Keratinocyte (primary cell): ENCODE measurements around the gene CCDC89. TPM values are rescaled to one million over a fixed set of nuclear protein-coding genes. Genes with fewer than 3 reads are reported as not detected.

Experiments
- DNase-seq: peaks from one replicate; pipeline ENCODE4 v3.0.0-alpha.2; 2011; ENCODE audit warnings: low read depth, missing footprints, low spot score
- FAIRE-seq: peaks from 2 replicates; lab custom pipeline; 2011; peaks lifted over from hg19 to GRCh38; lab: Jason Lieb, UNC
- H2AFZ ChIP-seq: 2 replicates; pipeline ENCODE4 v1.6.0; 2012; ENCODE audit warnings: low read length, control low read depth, inconsistent platforms; ENCODE audit not compliant: control insufficient read depth
- H3K27ac ChIP-seq: 2 replicates; pipeline ENCODE4 v1.5.1; 2011; ENCODE audit warnings: low read length; ENCODE audit not compliant: control insufficient read depth, insufficient read depth
- H3K27me3 ChIP-seq: 3 replicates; pipeline ENCODE4 v1.6.0; 2011; ENCODE audit warnings: low read length; ENCODE audit not compliant: control insufficient read depth, insufficient read depth; ENCODE audit errors: extremely low read depth
- H3K36me3 ChIP-seq, 2 experiments: 2 replicates in 1 of 2; 3 replicates in 1 of 2; pipeline ENCODE4 v1.5.1; 2011; ENCODE audit warnings: low read length in 2 of 2, mild to moderate bottlenecking in 1 of 2; ENCODE audit not compliant: control insufficient read depth in 2 of 2, insufficient read depth in 2 of 2; ENCODE audit errors: extremely low read depth in 1 of 2
- H3K4me1 ChIP-seq: 3 replicates; pipeline ENCODE4 v1.5.1; 2011; ENCODE audit warnings: low read length; ENCODE audit not compliant: control insufficient read depth, insufficient read depth; ENCODE audit errors: extremely low read depth
- H3K4me2 ChIP-seq: 3 replicates; pipeline ENCODE4 v1.6.0; 2011; ENCODE audit warnings: low read depth, low read length; ENCODE audit not compliant: control insufficient read depth, insufficient read depth; ENCODE audit errors: extremely low read depth
- H3K4me3 ChIP-seq, 3 experiments: fragments of 200-600 bp in 1 of 3; sonication (generic) in 1 of 3; 2 replicates in 2 of 3; 3 replicates in 1 of 3; pipeline ENCODE4 v1.5.1; 2011 to 2016; ENCODE audit warnings: low read length in 3 of 3, mild to moderate bottlenecking in 3 of 3, control low read depth in 2 of 3, inconsistent platforms in 1 of 3, low read depth in 1 of 3, mixed read lengths in 1 of 3, mixed run types in 1 of 3, moderate library complexity in 1 of 3; ENCODE audit not compliant: control insufficient read depth in 2 of 3, insufficient read depth in 2 of 3; ENCODE audit errors: extremely low read depth in 1 of 3
- H3K79me2 ChIP-seq: 2 replicates; pipeline ENCODE4 v1.6.0; 2012; ENCODE audit warnings: low read length; ENCODE audit not compliant: control insufficient read depth, insufficient read depth
- H3K9ac ChIP-seq: 3 replicates; pipeline ENCODE4 v1.6.0; 2011; ENCODE audit warnings: low read length; ENCODE audit not compliant: control insufficient read depth, insufficient read depth; ENCODE audit errors: extremely low read depth
- H3K9me1 ChIP-seq: 3 replicates; pipeline ENCODE4 v1.6.0; 2011; ENCODE audit warnings: low read length; ENCODE audit not compliant: control insufficient read depth, insufficient read depth; ENCODE audit errors: extremely low read depth
- H3K9me3 ChIP-seq: 2 replicates; pipeline ENCODE4 v1.5.1; 2012; ENCODE audit warnings: low read depth, low read length; ENCODE audit not compliant: control insufficient read depth
- H4K20me1 ChIP-seq: 3 replicates; pipeline ENCODE4 v1.6.0; 2011; ENCODE audit warnings: low read length; ENCODE audit not compliant: control insufficient read depth, insufficient read depth; ENCODE audit errors: extremely low read depth
- EZH2 ChIP-seq: IDR thresholded peaks from one replicate; pipeline ENCODE4 v1.6.1; 2012; ENCODE audit warnings: inconsistent platforms, mild to moderate bottlenecking, low read length, moderate library complexity
- dilution Hi-C: fragments of 300-500 bp; cut with MboI; formaldehyde crosslinking; loops from one replicate; pipeline ENCODE4 v1.7.0; 2020; ENCODE audit warnings: low sequenced_read_pairs; ENCODE audit not compliant: extremely low pct_ligation_motif_present
- polyA minus RNA-seq, 3 experiments: library from RNA; depleted of rRNA, polyadenylated mRNA; stranded (reverse); fragments of >200 nt; gene quantifications; 1 replicate in 1 of 3; 2 replicates in 1 of 3; 3 replicates in 1 of 3; pipeline ENCODE4 v1.2.3, GENCODE V29; 2011
- polyA plus RNA-seq, 5 experiments: library from polyadenylated mRNA; depleted of rRNA in 3 of 5; stranded (reverse) in 3 of 5; stranded (forward) in 1 of 5; unstranded in 1 of 5; fragments of >200 nt; gene quantifications; 1 replicate in 1 of 5; 2 replicates in 3 of 5; 3 replicates in 1 of 5; pipeline versions ENCODE4 v1.2.1 to v1.2.3, GENCODE V29; 2011 to 2012; ENCODE audit warnings: missing spikeins in 2 of 5, low read depth in 1 of 5, low replicate concordance in 1 of 5
- TF ChIP-seq, protein P1 (sequence below), 3 experiments: IDR thresholded peaks in 1 of 3; conservative IDR thresholded peaks in 1 of 3; optimal IDR thresholded peaks in 1 of 3; 2 replicates in 2 of 3; 3 replicates in 1 of 3; pipeline versions ENCODE3 to v1.5.1; 2011; ENCODE audit warnings: low read length in 3 of 3, mild to moderate bottlenecking in 3 of 3, moderate library complexity in 2 of 3, control low read depth in 1 of 3, inconsistent platforms in 1 of 3; ENCODE audit not compliant: insufficient read depth in 2 of 3; ENCODE audit errors: extremely low read depth in 1 of 3

The CCDC89 gene
- 0.09 to 0.54 TPM (median 0.31 TPM) in 3 replicates for polyA plus RNA-seq
- 0.81 TPM for polyA plus RNA-seq (2011; ENCODE audit: low read depth)
- 0.13 and 0.22 TPM in 2 replicates for polyA plus RNA-seq (2011; cell fraction: cytosol; rRNA removed)
- polyA plus RNA-seq (2011; cell fraction: nucleus; rRNA removed): 0.23 and 0.37 TPM in 2 replicates
- 0.23 and 0.36 TPM in 2 replicates for polyA plus RNA-seq (2012; ENCODE audit: low replicate concordance)
- 0.30 to 0.32 TPM in 2 of 3 replicates, not detected in the other for polyA minus RNA-seq
- not detected for polyA minus RNA-seq (2011; cell fraction: cytosol; rRNA and poly(A)+ RNA removed)
- polyA minus RNA-seq (2011; cell fraction: nucleus; rRNA and poly(A)+ RNA removed): 1.2 TPM in 1 of 2 replicates, not detected in the other

DNA sequence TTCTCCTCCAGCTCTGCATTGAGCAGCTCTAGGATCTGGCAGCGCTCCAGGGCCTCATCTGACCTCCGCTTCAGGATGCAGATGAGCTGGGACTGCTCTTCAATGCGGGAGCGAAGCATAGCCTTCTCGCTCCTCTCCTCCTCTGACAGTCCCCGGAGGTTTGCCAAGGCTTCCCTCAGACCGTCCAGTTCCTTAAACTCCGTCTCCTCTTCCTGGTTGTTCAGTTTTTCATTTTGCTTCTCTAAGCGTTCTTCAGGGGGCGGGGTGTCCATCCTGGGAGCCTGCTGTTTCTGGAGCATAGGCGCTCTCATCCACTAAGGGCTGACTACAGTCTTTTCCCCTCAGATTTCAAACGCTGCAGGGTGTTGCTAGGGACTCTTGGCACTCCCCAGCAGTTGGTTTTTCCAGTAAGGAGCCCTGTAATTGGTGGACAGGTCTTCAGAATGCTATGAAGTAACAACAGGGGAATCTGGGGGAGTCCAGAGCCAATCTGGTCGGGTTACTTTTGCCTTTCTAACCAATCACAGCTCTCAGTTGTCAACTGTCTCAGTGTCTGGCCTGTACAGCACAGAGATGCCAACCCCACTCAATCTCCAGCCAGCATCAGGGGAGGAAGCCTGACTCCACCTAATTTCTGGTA is at the start of gene CCDC89:
CCDC89 (minus strand) TSS at position 376 of the 640 bp plus-strand sequence; CDS start at position 311, 65 bp downstream.
- no peaks in the 10 kb centered on the region for H3K79me2 ChIP-seq
- peak within 1 kb of the TSS; percentile 24 for H3K9ac ChIP-seq
- H3K4me2 ChIP-seq: peak within 1 kb of the TSS; percentile 56
- FAIRE-seq: peak; percentile 17
- DNase-seq: peak; percentile 32
- no peaks in the 10 kb centered on the region for H3K27me3 ChIP-seq
- no peaks in the 10 kb centered on the region for H4K20me1 ChIP-seq
- H3K4me1 ChIP-seq: no peaks in the 10 kb centered on the region
- no peak within 1 kb of the TSS for H3K27ac ChIP-seq
- peak within 1 kb of the TSS; percentile 60 for H2AFZ ChIP-seq
- peak within 1 kb of the TSS; percentile 0 to 52 (median 25) for H3K4me3 ChIP-seq
- dilution Hi-C loops: no loop called here
- H3K9me1 ChIP-seq: no peaks in the 10 kb centered on the region
- no peak for TF ChIP-seq EZH2
- TF ChIP-seq, protein P1, sequence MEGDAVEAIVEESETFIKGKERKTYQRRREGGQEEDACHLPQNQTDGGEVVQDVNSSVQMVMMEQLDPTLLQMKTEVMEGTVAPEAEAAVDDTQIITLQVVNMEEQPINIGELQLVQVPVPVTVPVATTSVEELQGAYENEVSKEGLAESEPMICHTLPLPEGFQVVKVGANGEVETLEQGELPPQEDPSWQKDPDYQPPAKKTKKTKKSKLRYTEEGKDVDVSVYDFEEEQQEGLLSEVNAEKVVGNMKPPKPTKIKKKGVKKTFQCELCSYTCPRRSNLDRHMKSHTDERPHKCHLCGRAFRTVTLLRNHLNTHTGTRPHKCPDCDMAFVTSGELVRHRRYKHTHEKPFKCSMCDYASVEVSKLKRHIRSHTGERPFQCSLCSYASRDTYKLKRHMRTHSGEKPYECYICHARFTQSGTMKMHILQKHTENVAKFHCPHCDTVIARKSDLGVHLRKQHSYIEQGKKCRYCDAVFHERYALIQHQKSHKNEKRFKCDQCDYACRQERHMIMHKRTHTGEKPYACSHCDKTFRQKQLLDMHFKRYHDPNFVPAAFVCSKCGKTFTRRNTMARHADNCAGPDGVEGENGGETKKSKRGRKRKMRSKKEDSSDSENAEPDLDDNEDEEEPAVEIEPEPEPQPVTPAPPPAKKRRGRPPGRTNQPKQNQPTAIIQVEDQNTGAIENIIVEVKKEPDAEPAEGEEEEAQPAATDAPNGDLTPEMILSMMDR (optimal IDR thresholded peaks at IDR 0.05 in 1 of 3, IDR thresholded peaks at IDR 0.05 in 1 of 3, conservative IDR thresholded peaks at IDR 0.05 in 1 of 3; ENCODE audit: extremely low read depth in 1 of 3, insufficient read depth in 2 of 3, low read length in 3 of 3): no peak
- H3K9me3 ChIP-seq: no peaks in the 10 kb centered on the region
- no peaks in the 10 kb centered on the region for H3K36me3 ChIP-seq

DNA sequence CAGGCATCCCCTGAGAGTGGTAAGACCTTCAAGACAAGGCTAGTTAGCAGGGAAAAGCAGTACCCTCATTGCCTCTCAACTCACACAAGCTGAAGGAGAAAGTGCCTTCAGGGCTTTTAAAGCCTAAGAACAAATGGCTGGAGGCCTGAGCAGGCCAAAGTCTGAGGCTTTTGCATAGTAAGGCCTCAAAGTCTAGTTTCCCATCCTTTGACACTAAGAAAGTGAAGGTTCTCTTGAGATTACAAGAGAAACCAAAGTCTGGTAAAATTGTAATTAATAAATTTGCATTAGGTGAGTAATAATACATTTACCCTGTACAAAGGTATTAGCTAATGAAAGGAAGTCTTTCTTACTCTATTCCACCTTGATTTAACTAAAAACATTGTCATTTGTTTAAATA is 47.0 kb upstream of the CCDC89 start:
- Histone ChIP-seq H4K20me1 (no peaks in the 10 kb centered on the region), H3K9me1 (no peaks in the 10 kb centered on the region)

More for the DNA sequence above, 47.0 kb upstream of the CCDC89 start:
- Histone ChIP-seq H2AFZ (no peak overlapping the region), H3K4me2 (no peak overlapping the region), H3K4me1 (peaks cover 6% of the 10 kb centered on the region), H3K4me3 (no peak overlapping the region), H3K36me3 (no peaks in the 10 kb centered on the region), H3K79me2 (no peaks in the 10 kb centered on the region), H3K27ac (no peak overlapping the region), H3K9me3 (no peaks in the 10 kb centered on the region), H3K27me3 (no peaks in the 10 kb centered on the region), H3K9ac (no peak overlapping the region)
- no peak for FAIRE-seq
- TF ChIP-seq EZH2: no peak
- TF ChIP-seq, protein P1 (optimal IDR thresholded peaks at IDR 0.05 in 1 of 3, IDR thresholded peaks at IDR 0.05 in 1 of 3, conservative IDR thresholded peaks at IDR 0.05 in 1 of 3; ENCODE audit: extremely low read depth in 1 of 3, insufficient read depth in 2 of 3, low read length in 3 of 3): no peak
- dilution Hi-C loops: no loop called here
- no peak for DNase-seq
